Endometrium (tissue), 2 donors: Measurements from ENCODE around the gene EGLN2.
A peak's percentile ranks its signal among the peaks of the same experiment; 100 is the strongest.
"Not testable (repeated sequence)": the region's sequence is repeated elsewhere in the genome, so short reads cannot be mapped to it uniquely, and the experiment has no call there.

ENCODE experiments used
- FAIRE-seq: peaks from 2 replicates; lab custom pipeline; 2012; peaks lifted over from hg19 to GRCh38; lab: Jason Lieb, UNC
- donor health status: control.
- donor health status: control.

Gene EGLN2

GRCh38 chr19:40798683-40799557 lies at the start of gene EGLN2:
TSS of gene EGLN2 (plus strand) at chr19:40799191. CDS start at chr19:40800573, 1,382 bp downstream.
- peak; percentile 93 for FAIRE-seq

- peak; percentile 99 for FAIRE-seq
Observed at GRCh38 chr19:40750058-40750873, 48.7 kb upstream of the EGLN2 start, which contains the start of gene ACTMAP. TSS of gene ACTMAP (minus strand) at chr19:40750477. CDS start at chr19:40749803, 674 bp downstream.

- FAIRE-seq: peak; percentile 41
Observed at GRCh38 chr19:40750874-40751537, 48.0 kb upstream of the EGLN2 start, which contains the start of gene SNRPA. TSS of gene SNRPA (plus strand) at chr19:40751203. CDS start at chr19:40751409, 206 bp downstream.

- FAIRE-seq: no peak
Observed at GRCh38 chr19:40752257-40752781, 46.7 kb upstream of the EGLN2 start.

GRCh38 chr19:40754611-40755247 lies 44.3 kb upstream of the EGLN2 start:
- no peak for FAIRE-seq

GRCh38 chr19:40755248-40755624 lies 43.8 kb upstream of the EGLN2 start:
- no peak for FAIRE-seq

GRCh38 chr19:40755791-40756190 lies 43.2 kb upstream of the EGLN2 start:
- no peak for FAIRE-seq

- FAIRE-seq: no peak
Observed at GRCh38 chr19:40756502-40757110, 42.4 kb upstream of the EGLN2 start.

- FAIRE-seq: no peak
Observed at GRCh38 chr19:40758491-40758890, 40.5 kb upstream of the EGLN2 start.

GRCh38 chr19:40759352-40759751 lies 39.6 kb upstream of the EGLN2 start:
- no peak for FAIRE-seq

- FAIRE-seq: no peak
Observed at GRCh38 chr19:40762754-40763470, 36.1 kb upstream of the EGLN2 start.

- no peak for FAIRE-seq
Observed at GRCh38 chr19:40763526-40763925, 35.5 kb upstream of the EGLN2 start.

GRCh38 chr19:40763963-40764362 lies 35.0 kb upstream of the EGLN2 start:
- FAIRE-seq: no peak

GRCh38 chr19:40766385-40766784 lies 32.6 kb upstream of the EGLN2 start:
- not testable (repeated sequence) for FAIRE-seq

GRCh38 chr19:40768869-40769268 lies 30.1 kb upstream of the EGLN2 start:
- no peak for FAIRE-seq

GRCh38 chr19:40771101-40771862 lies 27.7 kb upstream of the EGLN2 start:
- not testable (repeated sequence) for FAIRE-seq

GRCh38 chr19:40774916-40775631 lies 23.9 kb upstream of the EGLN2 start, which contains the start of gene MIA:
TSS of gene MIA (plus strand) at chr19:40775521. CDS start at chr19:40775543, 22 bp downstream.
- no peak for FAIRE-seq

- no peak for FAIRE-seq
Observed at GRCh38 chr19:40775632-40776022, 23.4 kb upstream of the EGLN2 start.

- no peak for FAIRE-seq
Observed at GRCh38 chr19:40776364-40776763, 22.6 kb upstream of the EGLN2 start.
